ENCODE measurements around the gene HMOX1.
A peak's percentile ranks its signal among the peaks of the same experiment; 100 is the strongest.
"Not testable (repeated sequence)": the region's sequence is repeated elsewhere in the genome, so short reads cannot be mapped to it uniquely, and the experiment has no call there.

Gene HMOX1

GRCh38 chr22:35381424-35382009, 621 bp downstream of the HMOX1 start:
- no peak for DNase-seq

- no peak for DNase-seq
Measured at GRCh38 chr22:35383679-35384071, 2.8 kb downstream of the HMOX1 start.

- DNase-seq: no peak
Measured at GRCh38 chr22:35384527-35384926, 3.6 kb downstream of the HMOX1 start.

- DNase-seq: no peak
Measured at GRCh38 chr22:35384975-35385588, 4.2 kb downstream of the HMOX1 start.

- no peak for DNase-seq
Measured at GRCh38 chr22:35386670-35387288, 5.9 kb downstream of the HMOX1 start.

- no peak for DNase-seq
Measured at GRCh38 chr22:35390933-35391332, 10.0 kb downstream of the HMOX1 start.

- no peak for DNase-seq
Measured at GRCh38 chr22:35392357-35392756, 11.5 kb downstream of the HMOX1 start.

GRCh38 chr22:35393116-35394010, 12.5 kb downstream of the HMOX1 start:
- DNase-seq: no peak

- DNase-seq: no peak
Measured at GRCh38 chr22:35394011-35394312, 13.1 kb downstream of the HMOX1 start.

GRCh38 chr22:35394810-35395563, 14.1 kb downstream of the HMOX1 start:
- no peak for DNase-seq

- DNase-seq: not testable (repeated sequence)
Measured at GRCh38 chr22:35396622-35397021, 15.7 kb downstream of the HMOX1 start.

GRCh38 chr22:35397095-35397904, 16.4 kb downstream of the HMOX1 start:
- no peak for DNase-seq

GRCh38 chr22:35398591-35398973, 17.7 kb downstream of the HMOX1 start:
- no peak for DNase-seq

- peak; percentile 21 for DNase-seq
Measured at GRCh38 chr22:35399114-35399677, 18.3 kb downstream of the HMOX1 start.

- DNase-seq: peak; percentile 99
Measured at GRCh38 chr22:35399678-35400500, 19.0 kb downstream of the HMOX1 start, which contains the start of gene MCM5. MCM5 (plus strand) TSS chr22:35400140; CDS start chr22:35400439, 299 bp downstream.

- DNase-seq: no peak
Measured at GRCh38 chr22:35400501-35400790, 19.6 kb downstream of the HMOX1 start.

GRCh38 chr22:35401863-35402262, 21.0 kb downstream of the HMOX1 start:
- no peak for DNase-seq

- no peak for DNase-seq
Measured at GRCh38 chr22:35403356-35403755, 22.5 kb downstream of the HMOX1 start.

- DNase-seq: no peak
Measured at GRCh38 chr22:35404176-35404575, 23.3 kb downstream of the HMOX1 start.

- no peak for DNase-seq
Measured at GRCh38 chr22:35406443-35406842, 25.5 kb downstream of the HMOX1 start.

GRCh38 chr22:35407362-35407761, 26.5 kb downstream of the HMOX1 start:
- DNase-seq: no peak

Measured in stimulated activated CD4-positive, alpha-beta T cell treated with anti-CD3 and anti-CD28 coated beads, Interleukin-4, amount 100 ng/mL, for 24 hours (primary cell).